Measurements from ENCODE around the gene EPHA2.

EPHA2 gene

DNA sequence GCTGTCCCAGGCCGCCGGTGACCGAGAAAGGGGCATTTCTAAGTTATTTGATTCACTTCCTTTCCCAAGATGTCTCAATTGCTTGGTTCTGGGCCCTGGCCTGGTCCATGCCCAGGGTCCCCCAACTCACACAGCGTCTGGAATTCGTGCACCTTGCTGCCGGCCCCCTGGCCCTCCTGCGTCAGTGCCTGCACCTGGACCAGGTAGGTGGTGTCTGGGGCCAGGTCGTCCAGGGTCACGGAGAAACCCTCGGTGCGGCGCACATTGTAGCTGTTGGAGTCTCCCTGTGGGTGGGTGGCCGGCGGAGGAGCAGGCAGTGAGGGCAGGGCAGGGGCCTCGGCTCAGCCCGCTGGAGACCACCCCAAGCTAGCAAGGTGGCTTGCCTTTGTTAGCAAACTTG, 21.0 kb downstream of the EPHA2 start:
- DNase-seq (ENCODE audit: low spot score) = no peak

DNA sequence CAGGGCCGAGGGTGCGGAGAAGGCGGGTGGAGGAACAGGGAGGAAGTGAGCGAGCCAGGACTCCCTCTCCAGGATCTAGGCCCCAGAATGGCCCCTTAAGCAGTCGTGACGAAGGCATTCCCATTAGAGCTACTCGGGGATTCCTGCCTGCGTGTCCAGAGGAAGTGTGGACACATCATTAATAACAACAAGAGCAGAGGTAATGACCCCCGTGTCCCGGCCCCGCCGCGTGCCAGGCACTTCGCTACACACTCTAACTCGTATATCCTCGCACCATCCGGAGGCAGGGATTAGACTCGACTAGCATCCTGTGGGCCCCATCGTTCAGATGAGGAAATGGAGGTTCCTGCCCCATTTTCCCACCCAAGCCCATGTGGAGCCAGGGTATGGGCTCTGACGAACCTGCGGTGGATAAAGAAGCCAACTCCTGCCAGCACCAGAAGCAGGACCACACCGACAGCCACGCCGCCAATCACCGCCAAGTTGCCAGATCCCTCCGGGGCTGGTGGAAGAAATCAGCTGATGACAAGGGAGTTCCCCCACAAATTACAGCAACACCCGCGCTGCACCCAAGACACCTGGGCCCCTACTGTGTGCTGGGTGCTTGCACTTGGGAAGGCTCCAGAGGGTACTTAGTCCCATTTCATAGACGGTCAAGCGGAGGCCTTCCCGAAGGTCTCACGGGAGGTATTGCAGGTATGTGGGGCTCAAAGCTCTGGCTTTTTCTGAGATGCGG, 21.6 kb downstream of the EPHA2 start:
- no peak for DNase-seq (ENCODE audit: low spot score)

DNA sequence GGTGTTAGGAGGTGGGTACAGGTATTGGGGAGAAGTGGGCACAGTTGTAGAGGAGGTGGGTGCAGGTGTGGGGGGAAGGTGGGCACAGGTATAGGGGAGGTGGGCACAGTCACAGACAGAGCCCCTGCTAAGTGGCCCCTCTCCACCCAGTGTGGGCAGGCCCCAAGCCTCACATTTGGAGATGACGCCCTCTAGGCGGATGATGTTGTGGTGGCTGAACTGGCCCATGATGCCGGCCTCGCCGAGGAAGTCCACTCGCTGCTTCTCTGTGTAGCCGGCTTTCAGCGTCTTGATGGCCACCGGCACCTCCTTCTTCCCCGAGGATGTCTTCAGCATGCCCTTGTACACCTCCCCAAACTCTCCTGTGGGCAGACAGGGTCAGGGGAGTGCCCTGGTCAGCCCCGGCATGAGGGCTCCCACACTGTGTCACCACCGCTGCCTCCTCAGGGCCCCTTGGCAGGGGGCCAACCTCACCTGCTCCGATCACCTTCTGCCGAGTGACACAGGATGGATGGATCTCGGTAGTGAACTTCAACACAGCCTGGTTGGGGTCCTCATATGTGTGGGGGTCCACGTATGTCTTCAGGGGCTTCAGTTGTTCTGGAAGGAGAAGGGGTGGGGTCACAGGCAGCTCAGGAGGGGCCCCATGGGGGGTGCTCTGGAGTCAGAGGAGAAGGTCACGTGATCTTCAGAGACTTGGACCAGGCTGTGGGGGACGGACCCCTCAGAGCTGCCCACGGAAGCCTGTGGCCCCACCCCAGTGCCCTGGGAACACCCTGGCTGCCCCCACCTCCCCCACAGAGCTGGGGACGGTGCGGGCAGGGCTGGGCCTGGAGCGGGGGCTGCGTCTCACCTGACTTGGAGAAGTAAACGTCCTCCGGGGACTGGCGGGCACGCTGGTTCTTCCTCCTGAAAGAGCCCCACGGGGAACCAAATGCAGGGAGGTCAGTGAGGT, 22.6 kb downstream of the EPHA2 start:
- no peak for DNase-seq (ENCODE audit: low spot score)

DNA sequence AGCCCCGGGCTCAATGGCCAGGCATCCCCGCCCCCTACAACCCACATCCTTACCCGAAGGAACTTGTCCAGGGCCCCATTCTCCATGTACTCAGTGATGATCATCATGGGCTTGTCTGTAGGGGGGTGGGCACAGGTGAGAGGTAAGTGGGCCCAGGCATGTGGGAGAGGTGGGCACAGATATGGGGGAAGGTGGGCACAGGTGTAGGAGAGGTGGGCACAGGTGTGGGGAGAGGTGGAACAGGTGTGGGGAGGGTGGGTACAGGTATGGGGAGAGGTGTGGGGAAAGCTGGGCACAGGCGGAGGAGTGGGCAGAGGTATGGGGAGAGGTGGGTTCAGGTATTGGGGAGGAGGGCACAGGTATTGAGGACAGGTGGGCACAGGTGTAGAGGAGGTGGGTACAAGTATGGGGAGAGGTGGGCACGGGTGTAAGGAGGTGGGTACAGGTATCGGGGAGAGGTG, 23.5 kb downstream of the EPHA2 start:
- no peak for DNase-seq (ENCODE audit: low spot score)

DNA sequence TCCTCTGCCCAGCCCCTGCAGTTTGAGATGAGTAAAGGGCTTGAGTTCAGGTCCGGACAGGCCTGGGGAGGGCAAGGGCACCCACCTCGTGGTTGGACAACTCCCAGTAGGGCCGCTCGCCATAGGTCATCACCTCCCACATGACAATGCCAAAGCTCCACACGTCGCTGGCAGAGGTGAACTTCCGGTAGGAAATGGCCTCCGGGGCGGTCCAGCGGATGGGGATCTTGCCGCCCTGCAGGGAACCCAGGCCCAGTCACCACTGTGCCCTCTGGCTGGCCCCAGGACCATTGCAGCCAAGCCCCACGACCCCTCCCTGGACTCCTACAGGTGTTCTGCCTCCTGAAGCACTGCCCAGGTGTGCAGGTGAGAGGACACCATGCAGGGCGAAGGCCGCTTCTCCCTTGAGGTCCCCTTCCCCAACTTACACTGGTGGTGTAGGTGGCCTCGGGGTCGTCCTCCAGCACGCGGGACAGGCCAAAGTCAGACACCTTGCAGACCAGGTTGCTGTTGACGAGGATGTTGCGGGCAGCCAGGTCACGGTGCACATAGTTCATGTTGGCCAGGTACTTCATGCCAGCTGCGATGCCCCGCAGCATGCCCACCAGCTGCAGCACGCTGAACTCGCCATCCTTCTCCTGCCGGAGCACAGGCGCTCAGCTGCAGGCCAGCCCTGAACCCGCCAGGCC, 24.1 kb downstream of the EPHA2 start:
- DNase-seq (ENCODE audit: low spot score) = no peak

DNA sequence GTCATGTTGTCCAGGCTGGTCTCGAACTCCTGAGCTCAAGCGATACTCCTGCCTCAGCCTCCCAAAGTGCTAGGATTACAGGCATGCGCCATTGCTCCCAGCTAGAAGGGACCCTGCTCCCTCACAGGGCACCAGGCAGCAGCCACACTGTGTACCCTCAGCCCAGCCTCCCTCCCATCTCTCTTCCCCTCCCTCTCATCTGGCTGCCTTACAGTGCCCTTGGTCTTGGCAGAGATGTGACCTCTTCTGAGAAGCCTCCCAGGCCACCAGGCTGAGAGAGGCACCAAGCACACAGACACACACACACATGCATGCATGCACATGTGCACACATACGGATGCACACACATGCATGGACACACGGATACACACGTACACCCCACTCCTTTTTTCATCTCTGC, 25.0 kb downstream of the EPHA2 start:
- no peak for DNase-seq (ENCODE audit: low spot score)

DNA sequence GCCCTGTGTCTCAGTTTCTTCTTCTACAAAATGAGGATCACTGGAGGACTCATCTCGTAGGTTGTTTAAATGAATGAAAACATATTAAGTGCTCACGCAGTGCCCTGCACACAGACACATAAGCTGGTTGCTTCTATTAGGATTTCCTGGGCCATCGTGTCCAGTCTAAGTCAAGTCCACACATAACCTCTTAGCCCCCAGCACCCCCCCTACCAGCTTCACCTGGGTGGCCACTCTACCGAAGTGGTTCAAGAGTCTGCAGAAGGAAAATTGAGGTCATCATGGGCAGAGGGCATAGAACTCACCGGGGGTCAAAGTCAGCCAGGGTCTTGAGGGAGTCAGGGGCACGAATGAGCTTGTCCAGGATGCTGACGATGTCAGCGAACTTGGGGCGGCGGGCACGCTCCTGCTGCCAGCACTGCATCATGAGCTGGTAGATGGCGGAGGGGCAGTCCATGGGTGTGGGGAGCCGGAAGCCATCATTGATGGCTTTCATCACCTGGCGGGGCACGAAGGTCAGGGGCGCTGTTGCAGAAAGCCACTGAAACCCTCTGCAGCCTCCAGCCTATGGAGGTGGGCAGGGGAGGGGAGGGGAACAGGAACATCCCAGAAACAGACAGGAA, 25.8 kb downstream of the EPHA2 start:
- DNase-seq (ENCODE audit: low spot score) = no peak

DNA sequence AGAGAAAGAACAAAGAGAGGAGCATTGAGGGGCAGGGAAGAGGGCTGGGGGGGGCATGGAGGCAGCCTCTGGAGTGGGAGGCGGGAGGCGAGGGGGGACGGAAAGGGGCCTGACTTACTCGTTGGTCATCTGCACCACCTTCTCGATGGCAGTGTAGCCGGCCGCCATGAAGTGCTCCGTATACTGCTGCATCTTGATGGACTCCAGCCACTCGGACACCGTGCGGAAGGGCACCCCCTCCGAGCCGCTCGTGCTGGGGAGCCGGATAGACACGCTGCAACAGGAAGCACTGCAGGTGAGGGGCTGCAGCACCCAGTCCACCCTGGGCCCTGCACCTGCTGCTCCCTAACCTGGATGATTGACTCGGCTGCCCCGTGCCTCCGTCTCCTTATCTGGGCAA, 26.6 kb downstream of the EPHA2 start:
- no peak for DNase-seq (ENCODE audit: low spot score)

DNA sequence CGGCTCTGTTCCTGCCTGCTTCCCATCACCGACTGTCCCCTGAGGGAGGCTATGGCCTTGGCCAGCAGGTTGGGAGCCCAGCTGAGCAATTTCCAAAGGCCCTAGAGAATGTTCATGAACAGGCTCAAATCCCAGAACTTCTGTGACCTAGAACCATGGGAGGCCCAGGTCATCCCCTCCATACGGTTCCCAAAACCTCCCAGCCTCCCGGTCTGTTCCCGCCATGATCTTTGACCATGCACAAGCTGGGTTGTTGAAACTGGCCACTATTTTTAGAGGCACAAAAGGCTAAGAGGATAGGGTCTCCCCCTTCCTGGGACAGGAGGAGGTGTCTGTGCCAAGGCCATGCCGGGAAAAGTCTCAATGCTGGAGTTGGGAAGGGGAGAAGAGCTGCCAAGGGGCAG, 27.5 kb downstream of the EPHA2 start:
- no peak for DNase-seq (ENCODE audit: low spot score)

DNA sequence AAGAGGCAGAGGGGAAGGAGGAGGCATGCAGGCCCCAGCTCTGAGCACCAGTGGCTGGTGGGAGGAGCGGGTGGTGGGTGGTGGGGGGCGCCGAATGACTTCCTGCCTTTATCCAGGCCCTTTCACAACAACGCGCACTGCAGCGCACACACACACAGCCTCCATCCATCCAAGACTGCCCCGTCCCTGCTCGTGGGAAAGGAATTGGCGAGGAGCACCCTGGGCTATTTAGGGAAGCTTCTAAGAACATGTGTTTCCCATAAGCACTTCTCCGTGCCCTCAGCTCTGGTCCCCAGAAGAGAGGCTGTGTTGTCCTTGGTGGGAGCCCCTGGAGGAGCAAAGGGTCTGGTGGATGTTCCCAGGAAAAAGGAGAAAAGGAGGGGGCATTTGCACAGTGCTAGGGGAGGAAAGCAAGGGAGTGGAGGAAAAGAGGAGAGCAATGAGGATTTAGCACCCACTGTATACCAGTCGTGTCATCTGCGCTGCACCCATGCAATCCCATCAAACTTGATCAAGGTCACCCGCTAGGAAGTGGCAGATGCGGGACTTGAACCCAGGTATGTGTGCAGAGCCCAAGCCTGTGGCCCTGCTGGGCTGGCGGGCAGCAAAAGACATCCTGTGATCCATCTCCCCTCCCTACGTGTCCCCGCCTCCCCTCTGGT, 28.1 kb downstream of the EPHA2 start:
- no peak for DNase-seq (ENCODE audit: low spot score)

DNA sequence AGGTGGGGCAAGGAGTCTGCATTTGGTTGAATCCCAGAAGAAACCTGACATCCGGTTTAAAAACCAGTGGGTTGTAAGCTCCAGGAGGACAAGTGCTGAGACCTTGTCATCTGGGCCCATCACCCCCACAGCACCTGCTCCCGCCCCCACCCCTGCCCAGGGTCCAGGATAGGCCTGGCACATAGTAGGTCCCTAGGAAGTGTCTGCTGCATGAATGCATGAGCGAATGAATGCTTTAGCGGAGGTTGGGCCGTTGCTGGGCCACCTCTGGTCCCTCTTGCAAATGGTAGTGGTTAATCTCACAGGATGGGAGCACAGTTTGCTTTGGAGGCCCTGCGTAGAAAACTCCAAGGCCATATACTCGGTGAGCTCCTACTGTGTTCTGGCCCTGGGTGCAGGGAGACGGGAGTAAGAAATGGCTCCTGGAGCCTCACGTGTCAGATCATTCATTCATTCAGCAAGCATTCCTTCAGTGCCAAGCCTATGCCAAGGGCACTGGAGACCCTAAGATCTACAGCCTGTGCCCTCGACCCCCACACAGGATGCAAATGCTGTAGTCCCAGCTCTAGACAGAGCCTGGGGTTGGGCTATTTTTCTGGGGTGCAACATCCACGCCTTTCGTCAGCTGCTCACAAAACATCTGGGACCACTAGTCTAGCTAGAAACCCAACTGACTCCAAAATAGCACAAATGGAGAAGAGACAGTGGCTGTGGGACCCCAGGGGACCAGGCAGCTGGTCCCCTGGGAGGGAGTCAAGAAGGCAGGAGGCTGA, 28.9 kb downstream of the EPHA2 start:
- no peak for DNase-seq (ENCODE audit: low spot score)

DNA sequence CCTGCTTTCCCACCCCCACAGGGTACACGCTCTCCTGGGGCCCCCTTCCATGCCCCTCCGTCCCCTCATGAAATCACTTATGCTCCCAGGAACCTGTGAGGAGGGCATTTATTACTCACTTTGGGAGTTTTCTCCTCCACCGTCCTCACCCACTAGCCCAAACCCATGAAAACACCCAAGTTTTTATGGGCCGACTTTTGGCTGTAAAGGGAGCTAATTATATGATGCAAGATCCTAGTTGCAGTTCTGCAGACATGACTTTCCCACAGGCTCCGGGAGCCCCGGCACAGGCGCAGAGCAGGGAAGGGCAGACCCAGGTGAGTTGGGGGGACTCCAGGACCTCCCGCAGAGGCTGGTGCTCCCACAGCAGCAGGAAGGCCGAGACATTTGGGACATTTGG, 29.7 kb downstream of the EPHA2 start:
- no peak for DNase-seq (ENCODE audit: low spot score)

DNA sequence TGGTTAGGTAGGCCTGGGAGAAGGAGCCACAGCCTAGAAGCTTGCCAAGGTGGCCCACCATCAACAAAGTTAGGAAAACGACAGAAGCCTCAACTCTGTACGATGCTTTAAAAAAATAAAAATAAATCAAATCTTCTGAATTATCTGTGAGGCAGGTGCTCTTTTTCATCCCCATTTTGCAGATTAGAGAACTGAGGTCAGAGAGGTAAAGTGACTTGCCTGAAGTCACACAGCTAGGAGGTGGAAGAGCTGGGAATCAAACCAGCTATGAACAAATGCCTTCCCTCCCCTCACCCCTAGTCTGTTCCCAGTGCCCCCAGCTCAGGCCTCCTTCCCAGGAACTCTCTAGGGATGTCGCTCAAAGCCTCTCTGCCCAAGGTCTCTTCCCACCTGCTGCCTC, 30.4 kb downstream of the EPHA2 start:
- DNase-seq (ENCODE audit: low spot score) = no peak

DNA sequence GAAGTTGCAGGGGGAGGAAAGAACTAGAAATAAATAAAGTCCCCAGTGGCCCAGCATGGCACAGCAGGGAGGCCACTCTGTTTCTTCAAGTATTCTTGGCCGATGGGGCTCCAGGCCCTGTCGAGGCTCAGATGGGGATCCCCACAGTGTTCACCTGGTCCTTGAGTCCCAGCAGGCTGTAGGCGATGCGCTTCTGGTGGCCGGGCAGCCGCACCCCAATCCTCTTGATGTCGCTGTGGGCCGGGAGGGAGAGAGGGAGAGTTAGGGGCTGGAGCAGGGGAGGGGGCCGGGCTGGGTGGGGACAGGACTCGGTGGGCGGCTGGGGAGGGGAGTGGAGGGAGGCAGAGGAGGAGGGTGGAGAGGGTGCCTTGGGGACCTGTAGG, 30.8 kb downstream of the EPHA2 start:
- DNase-seq (ENCODE audit: low spot score) = no peak

DNA sequence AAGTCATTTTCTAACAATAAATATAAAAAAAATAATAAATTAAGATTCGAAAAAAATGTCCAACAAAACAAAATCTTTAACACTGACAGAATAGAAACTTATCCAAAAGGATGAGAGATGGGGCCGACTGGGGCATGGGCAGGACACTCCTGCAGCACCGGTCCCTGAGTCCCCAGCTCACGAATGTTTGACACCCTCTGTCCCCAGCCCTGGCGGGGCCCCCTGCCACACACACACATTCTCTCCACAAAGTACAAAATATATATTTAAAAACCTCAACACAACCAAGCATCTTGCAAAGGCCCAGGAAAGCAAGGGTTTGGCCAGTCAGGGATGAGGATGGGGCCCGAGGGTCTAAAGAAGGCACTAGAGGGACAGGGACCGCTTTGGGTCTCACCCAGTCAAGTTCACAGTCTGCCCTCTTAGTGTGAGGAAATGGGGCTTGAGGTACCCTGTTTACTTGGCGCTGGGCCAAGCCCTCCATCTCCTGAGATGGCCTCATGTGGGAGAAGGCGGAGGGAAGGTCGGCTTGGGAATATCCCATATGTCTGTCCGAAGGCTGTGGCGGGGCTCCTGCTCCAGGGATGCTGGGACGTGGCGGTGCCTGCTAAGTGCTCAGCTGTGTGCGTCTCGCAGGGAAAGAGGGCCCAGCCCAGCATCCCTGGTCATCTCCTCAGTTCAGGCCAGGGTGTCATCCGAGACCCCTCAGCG, 31.3 kb downstream of the EPHA2 start:
- DNase-seq (ENCODE audit: low spot score) = no peak

DNA sequence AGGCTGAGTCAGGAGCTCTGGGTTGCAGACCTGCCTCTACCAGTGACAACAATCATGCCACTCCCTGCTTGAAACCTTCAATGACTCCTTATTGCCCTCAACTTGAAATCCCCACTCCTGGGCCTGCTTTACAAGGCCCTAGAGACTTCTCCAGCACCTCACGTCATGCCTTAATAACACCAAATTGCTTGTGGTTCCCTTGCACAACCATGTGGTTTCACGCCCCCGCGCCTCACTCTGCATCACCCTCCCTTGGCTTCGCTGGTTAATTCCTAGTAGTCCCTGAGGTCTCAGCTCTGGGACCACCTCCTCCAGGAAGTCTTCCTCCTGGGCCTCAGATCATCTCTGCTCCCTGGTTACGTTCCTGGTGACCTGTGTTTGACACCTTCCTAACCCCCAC, 33.0 kb downstream of the EPHA2 start:
- no peak for DNase-seq (ENCODE audit: low spot score)

DNA sequence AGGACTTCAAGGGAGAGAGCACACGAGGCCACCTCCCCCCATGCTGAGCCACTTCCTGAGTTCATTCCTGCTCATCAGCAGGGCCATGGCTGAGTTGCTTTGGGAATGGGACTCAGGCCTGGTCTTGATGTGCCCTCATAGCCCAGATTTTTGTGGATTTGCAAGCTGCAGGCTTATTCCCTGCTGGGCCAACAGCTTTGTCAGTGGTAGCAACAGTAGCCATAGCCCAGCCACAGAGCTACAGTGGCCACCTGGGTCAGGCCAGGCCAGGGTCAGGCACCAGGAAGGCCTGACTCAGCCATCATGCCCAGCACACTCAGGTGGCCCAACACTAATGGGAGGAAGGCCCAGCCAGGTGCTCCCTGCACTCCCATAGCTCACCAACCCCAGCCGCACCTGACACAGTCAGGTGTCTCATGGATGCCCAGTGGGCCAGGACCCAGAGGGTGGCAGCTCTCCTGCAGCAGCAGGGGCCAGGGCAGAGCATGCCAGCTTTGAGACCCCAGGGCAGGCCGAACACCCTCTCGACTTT, 33.5 kb downstream of the EPHA2 start:
- no peak for DNase-seq (ENCODE audit: low spot score)

DNA sequence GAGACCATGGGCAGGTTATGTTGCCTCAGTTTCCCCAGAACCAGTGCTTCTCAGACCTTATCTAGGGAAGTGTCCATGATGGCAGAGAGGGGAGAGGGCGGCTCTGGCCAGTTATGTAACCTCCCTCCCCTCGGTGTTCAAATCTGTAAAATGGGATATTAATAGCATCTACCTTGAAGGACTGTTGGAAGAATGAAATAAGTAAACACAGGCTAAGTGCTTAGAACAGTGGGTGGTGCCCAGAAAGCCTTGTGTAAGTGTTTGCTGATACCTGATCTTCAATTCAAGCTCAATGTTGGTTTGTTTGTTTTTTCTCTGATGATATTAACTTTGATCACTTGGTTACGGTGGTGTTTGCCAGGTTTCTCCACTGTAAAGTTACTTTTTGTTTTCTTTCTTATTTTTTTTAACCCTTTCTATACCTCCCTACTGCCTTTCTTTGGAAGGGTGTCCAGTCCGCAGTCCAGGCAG, 34.9 kb downstream of the EPHA2 start:
- no peak for DNase-seq (ENCODE audit: low spot score)

DNA sequence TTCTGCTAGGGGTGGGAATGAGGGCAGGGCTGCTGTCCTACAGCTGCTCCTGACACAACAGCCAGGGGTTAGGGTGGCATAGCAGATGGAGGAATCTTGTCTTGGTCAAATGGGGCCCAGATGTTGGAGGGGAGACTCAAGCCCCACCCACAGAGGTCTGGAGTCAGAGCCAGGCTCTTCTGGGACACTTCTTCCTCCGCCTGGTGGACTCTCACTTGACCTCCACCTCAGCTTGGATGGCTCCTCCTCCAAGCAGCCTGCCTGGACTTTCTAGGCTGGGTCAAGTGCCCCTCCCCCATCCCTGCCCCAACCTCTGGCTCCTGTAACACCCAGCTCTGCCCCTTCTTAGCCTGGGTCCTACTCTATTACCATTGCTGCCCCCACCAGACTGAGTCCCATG, 35.5 kb downstream of the EPHA2 start:
- no peak for DNase-seq (ENCODE audit: low spot score)

DNA sequence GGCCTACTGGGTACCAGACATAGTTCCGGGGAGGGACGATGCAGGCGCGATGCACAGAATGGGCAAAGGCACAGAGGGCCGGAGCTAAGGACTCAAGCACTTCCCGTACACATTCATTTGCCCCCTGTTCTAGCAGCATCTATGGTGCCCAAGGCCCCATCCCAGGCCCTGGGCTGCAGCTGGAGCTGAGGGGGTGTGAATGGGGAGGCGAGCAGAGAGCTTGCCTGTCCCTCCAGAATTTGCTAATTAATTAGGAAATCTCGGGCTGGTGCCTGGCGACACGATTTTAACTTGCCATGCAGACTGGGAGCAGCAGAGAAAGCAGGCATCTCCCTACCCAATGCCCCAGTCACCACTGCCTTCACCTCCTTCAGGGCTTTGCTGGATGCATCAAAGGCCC, 35.9 kb downstream of the EPHA2 start:
- DNase-seq (ENCODE audit: low spot score) = no peak

Data from Ammon's horn (tissue), 1 donor.